Measurements from ENCODE around the gene NMT2.
"Not testable (repeated sequence)": the region's sequence is repeated elsewhere in the genome, so short reads cannot be mapped to it uniquely, and the experiment has no call there.

NMT2 gene

DNA sequence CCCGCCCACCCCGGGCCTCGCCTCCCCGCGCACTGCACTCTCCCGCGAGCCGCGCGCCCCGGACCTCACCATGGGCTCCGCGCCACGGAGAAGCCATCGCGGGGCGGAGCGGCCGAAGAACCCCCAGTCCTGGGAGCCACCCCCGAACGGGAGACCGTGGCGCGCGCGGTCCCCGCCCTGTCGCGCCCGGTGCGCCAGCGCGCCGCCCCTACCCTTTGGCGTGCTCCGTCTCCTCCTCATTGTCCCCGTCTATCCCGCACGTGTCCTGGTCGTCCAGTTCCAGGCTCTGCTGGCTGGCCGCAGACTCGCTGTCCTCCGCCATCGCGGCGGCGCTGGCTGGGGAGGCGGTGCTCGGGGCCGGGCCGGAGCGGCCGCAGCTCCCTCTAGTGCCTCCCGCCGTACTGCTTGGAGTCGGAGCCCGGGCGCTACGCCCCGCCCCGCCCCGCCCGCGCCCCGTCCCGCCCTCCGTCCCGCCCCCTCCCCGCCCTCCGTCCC lies at the start of gene NMT2:
NMT2 (minus strand) TSS at position 403 of the 495 bp plus-strand sequence; CDS start at position 322, 81 bp downstream.
- in situ Hi-C loops (cut with MboI; ENCODE audit: low sequenced_read_pairs): no loop called here

DNA sequence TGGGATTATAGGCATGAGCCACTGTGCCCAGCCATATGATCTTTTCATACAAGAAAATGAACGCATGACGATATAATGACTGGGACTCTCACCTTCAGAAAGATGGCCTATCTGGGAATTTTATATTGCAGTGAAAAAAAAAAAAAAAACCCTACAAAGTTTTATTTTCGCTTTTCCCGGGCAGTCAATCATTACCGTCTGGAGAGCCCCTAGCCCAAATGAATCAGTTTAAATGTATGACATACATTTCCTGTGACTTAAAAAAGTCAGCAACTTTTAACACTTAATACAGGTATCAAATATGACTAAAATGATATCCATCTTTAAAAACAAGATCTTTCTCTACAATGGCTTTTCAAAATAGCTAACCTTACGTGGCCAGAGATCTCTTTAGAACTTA lies 48.2 kb upstream of the NMT2 start:
- in situ Hi-C loops (cut with MboI; ENCODE audit: low sequenced_read_pairs): no loop called here

DNA sequence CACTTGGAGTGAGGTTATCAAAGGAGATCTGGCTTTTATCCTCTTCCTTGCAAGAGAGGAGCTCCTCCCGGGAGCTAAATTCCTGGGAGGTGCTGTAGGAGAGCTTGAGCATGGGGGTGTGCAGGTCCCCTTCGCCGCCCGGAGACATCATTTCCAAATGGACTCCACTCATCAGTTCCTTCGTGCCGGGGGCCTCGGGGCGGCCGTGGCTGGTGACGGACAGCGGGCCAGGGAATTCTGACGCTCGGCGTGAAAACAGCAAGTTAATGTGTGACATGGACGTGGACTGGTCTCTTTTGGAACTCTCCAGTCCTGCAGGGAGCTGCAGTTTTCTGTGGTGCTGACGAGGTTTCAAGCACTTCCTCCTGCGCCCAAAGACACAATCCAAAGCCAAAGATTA lies 45.7 kb upstream of the NMT2 start:
- in situ Hi-C loops (cut with MboI; ENCODE audit: low sequenced_read_pairs): no loop called here

- in situ Hi-C loops (cut with MboI; ENCODE audit: low sequenced_read_pairs): no loop called here
These were observed 45.0 kb upstream of the NMT2 start for GRCh38 chr10:15213461-15213861.

DNA sequence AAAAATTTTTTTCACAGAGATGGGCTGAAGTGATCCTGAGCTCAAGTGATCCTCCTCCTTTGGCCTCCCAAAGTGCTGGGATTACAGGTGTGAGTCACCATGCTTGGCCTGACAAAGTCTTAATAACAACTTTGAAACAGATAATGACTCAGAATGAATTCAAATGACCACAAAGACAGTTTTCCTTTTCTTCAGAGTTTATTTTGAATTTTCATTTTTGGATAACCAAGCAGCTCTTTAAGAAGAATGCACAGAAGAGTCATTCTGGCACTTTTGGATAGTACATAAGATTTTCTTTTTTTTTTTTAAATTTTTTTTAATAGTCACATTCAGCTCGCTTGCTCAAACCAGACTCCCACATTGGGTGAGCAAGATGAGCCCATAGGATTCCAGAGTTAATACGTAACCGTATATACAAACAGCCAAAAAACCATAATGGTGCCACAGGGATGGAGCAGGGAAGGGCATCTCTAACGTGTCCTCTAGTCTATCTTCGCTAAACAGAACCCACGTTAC lies 43.0 kb upstream of the NMT2 start:
- in situ Hi-C loops (cut with MboI; ENCODE audit: low sequenced_read_pairs): no loop called here

GRCh38 chr10:15210521-15210920 lies 42.0 kb upstream of the NMT2 start:
- in situ Hi-C loops (cut with MboI; ENCODE audit: low sequenced_read_pairs): no loop called here

- in situ Hi-C loops (cut with MboI; ENCODE audit: low sequenced_read_pairs): no loop called here
These were observed 41.5 kb upstream of the NMT2 start for GRCh38 chr10:15209827-15210509.

GRCh38 chr10:15208221-15208620 lies 39.7 kb upstream of the NMT2 start:
- in situ Hi-C loops (cut with MboI; ENCODE audit: low sequenced_read_pairs): no loop called here

- in situ Hi-C loops (cut with MboI; ENCODE audit: low sequenced_read_pairs): not testable (repeated sequence)
These were observed 38.9 kb upstream of the NMT2 start for GRCh38 chr10:15207410-15207809.

DNA sequence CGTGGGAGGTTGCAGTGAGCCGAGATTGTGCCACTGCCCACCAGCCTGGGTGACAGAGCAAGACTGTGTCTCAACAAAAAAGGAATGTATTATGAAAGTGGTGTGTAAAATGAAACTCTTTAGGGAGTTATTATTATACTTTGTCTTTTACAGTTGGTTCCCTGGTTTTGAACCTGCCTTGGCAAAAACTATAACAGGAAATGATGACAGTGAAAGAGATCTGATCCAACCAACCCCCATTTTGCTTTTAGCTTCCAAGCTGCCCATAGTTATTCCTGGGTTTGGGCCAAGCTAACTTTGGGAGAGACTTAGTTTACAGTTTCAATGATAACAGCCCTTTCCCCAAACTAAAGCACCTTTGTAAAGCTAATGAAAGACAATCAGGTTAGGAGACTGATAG lies 34.1 kb upstream of the NMT2 start:
- in situ Hi-C loops (cut with MboI; ENCODE audit: low sequenced_read_pairs): no loop called here

DNA sequence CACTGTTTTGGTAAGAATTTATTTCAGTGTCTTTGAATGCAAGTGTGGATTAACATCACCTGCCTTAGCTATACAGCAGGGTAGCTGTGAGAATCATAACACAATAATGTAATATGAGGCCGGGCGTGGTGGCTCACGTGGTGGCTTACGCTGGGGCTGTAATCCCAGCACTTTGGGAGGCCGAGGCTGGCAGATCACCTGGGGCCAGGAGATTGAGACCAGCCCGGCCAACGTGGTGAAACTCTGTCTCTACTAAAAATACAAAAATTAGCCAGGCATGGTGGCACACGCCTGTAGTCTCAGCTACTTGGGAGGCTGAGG lies 33.8 kb upstream of the NMT2 start:
- in situ Hi-C loops (cut with MboI; ENCODE audit: low sequenced_read_pairs): not testable (repeated sequence)

DNA sequence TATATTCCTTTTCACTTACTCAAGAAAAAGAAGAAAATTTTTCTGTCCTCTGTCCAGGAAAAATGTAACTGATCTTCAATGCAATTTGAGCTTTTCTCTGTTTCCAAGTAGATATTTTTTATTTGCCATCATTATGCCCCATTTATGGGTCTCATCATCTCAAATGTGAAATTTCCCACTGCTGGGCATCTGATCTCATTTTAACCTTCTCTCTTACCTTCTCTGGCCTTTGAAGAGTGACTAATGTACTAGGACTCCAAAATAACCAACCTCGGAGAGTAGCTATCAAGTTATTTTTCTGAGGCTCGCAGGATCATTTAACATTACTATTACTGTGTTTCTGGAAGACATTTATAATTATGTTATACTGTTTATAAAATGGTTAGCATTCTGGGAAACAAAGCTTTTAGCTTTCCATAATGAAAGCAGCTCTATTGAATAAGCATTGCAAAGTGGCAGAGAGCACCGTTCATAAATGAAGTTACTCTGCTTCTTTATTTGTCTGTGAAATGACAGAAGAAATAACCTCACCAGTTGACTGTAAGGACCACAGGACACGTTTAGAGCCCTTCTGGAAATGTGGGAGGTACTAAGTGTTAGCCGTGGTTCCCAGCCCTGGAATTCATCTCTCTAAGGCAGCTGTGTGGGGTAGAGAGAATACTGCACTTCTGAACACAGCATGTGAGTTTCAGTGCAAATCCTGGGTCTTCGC lies 33.3 kb upstream of the NMT2 start:
- in situ Hi-C loops (cut with MboI; ENCODE audit: low sequenced_read_pairs): no loop called here

DNA sequence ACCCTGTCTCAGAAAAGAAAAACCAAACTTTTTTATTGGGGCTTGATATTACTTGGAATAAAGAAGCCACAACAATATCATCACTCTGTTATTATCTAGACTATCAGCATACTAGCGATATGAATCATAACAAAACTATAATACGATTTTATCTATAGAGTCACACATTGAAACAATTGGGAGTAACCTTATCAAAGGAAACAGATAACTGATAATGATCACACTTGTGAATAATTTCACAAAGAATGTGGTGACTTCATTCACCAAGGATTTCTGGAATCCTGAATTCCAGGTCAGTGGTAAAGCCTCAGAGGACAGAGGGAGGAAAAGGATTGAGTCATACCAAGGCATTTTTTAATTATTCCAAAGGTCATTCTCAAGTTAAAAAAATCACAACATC lies 32.1 kb upstream of the NMT2 start:
- in situ Hi-C loops (cut with MboI; ENCODE audit: low sequenced_read_pairs): no loop called here

DNA sequence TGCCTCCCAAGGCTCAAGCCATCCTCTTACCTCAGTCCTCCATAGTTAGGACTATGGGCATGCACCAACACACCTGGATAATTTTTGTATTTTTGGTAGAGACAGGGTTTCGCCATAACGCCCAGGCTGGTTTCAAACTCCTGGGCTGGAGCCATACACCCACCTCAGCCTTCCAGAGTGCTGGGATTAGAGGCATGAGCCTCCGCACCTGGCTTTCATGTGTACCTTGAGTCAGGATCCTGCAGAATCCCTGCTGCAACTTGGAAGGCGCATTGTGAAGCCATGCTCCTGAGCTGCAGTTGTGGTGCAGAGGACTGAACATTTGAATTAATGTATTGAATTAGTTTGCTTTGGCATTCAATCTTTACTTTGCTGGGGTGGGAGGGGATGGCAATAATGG lies 29.4 kb upstream of the NMT2 start:
- in situ Hi-C loops (cut with MboI; ENCODE audit: low sequenced_read_pairs): no loop called here

DNA sequence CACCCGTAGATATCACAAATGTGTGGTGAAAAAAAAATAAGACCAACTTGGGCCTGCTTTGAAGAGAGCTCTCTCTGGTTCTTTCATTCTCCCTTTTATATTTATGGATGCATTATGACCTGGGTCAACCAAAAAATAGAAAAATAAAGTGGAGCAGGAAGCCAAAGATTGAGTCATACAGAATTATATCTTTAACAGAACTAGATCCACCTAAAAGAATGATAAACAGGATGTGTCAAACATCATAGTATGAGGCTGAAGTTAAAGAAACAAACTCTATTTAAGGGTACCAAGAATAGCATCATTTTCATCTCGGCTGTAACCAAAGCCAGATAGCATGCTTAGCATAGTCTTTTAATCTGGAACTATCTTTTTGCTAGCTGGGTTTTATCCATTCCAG lies 28.8 kb upstream of the NMT2 start:
- in situ Hi-C loops (cut with MboI; ENCODE audit: low sequenced_read_pairs): no loop called here

- in situ Hi-C loops (cut with MboI; ENCODE audit: low sequenced_read_pairs): no loop called here
These were observed 27.7 kb upstream of the NMT2 start for GRCh38 chr10:15196021-15196834.

- in situ Hi-C loops (cut with MboI; ENCODE audit: low sequenced_read_pairs): no loop called here
These were observed 20.8 kb upstream of the NMT2 start for GRCh38 chr10:15189133-15189885.

- in situ Hi-C loops (cut with MboI; ENCODE audit: low sequenced_read_pairs): no loop called here
These were observed 20.1 kb upstream of the NMT2 start for GRCh38 chr10:15188603-15189002.

- in situ Hi-C loops (cut with MboI; ENCODE audit: low sequenced_read_pairs): no loop called here
These were observed 15.4 kb upstream of the NMT2 start for GRCh38 chr10:15183689-15184481.

Measured in HL-60/S4 treated with phorbol 12-myristate 13-acetate at 8.2 ng/mL for 4 days and 3 days (cell line).